GM19099 (cell line): ENCODE results near the gene CD244.

Source experiments
- POLR2A ChIP-seq: IDR thresholded peaks from 3 replicates; pipeline ENCODE4 v1.6.1; 2011; ENCODE audit warnings: low read depth; ENCODE audit not compliant: insufficient read length; ENCODE audit errors: extremely low read depth

CD244 gene

GRCh38 chr1:160834945-160835565 is 27.6 kb downstream of the CD244 start:
- no peak for TF ChIP-seq POLR2A

GRCh38 chr1:160830321-160831153 is 32.1 kb downstream of the CD244 start:
- TF ChIP-seq POLR2A, result no peak

GRCh38 chr1:160829766-160830165 is 32.9 kb downstream of the CD244 start:
- TF ChIP-seq POLR2A, result no peak

- TF ChIP-seq POLR2A, result no peak
These were observed 35.3 kb downstream of the CD244 start for GRCh38 chr1:160827418-160827817.

- TF ChIP-seq POLR2A, result no peak
These were observed 36.1 kb downstream of the CD244 start for GRCh38 chr1:160826546-160826945.

GRCh38 chr1:160823296-160823695 is 39.4 kb downstream of the CD244 start:
- TF ChIP-seq POLR2A, result no peak

- no peak for TF ChIP-seq POLR2A
These were observed 41.1 kb downstream of the CD244 start for GRCh38 chr1:160821627-160822026.

GRCh38 chr1:160819186-160819585 is 43.5 kb downstream of the CD244 start:
- TF ChIP-seq POLR2A, result no peak

GRCh38 chr1:160818207-160818937 is 44.3 kb downstream of the CD244 start:
- no peak for TF ChIP-seq POLR2A

- no peak for TF ChIP-seq POLR2A
These were observed 47.8 kb downstream of the CD244 start for GRCh38 chr1:160814856-160815255.

GRCh38 chr1:160814316-160814715 is 48.4 kb downstream of the CD244 start:
- no peak for TF ChIP-seq POLR2A

GRCh38 chr1:160813215-160813614 is 49.5 kb downstream of the CD244 start:
- no peak for TF ChIP-seq POLR2A

- TF ChIP-seq POLR2A, result no peak
These were observed 51.5 kb downstream of the CD244 start for GRCh38 chr1:160811147-160811546.

GRCh38 chr1:160810486-160810885 is 52.2 kb downstream of the CD244 start:
- no peak for TF ChIP-seq POLR2A

- no peak for TF ChIP-seq POLR2A
These were observed 54.4 kb downstream of the CD244 start for GRCh38 chr1:160808289-160808688.

GRCh38 chr1:160807738-160808137 is 54.9 kb downstream of the CD244 start:
- no peak for TF ChIP-seq POLR2A
